LNCAP (cell line): ENCODE results near the gene FSCN2.

Source experiments
- TF ChIP-seq, protein P1 (sequence below): fragments of 450-650 bp; IDR thresholded peaks from 2 replicates; pipeline ENCODE4 v1.5.1; 2017; ENCODE audit warnings: mild to moderate bottlenecking

The FSCN2 gene

GRCh38 chr17:81566461-81567126 lies 38.4 kb downstream of the FSCN2 start:
- TF ChIP-seq, protein P1, sequence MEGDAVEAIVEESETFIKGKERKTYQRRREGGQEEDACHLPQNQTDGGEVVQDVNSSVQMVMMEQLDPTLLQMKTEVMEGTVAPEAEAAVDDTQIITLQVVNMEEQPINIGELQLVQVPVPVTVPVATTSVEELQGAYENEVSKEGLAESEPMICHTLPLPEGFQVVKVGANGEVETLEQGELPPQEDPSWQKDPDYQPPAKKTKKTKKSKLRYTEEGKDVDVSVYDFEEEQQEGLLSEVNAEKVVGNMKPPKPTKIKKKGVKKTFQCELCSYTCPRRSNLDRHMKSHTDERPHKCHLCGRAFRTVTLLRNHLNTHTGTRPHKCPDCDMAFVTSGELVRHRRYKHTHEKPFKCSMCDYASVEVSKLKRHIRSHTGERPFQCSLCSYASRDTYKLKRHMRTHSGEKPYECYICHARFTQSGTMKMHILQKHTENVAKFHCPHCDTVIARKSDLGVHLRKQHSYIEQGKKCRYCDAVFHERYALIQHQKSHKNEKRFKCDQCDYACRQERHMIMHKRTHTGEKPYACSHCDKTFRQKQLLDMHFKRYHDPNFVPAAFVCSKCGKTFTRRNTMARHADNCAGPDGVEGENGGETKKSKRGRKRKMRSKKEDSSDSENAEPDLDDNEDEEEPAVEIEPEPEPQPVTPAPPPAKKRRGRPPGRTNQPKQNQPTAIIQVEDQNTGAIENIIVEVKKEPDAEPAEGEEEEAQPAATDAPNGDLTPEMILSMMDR = no peak

GRCh38 chr17:81567191-81567590 lies 39.0 kb downstream of the FSCN2 start:
- TF ChIP-seq, protein P1 = no peak

- TF ChIP-seq, protein P1 = no peak
Measured at GRCh38 chr17:81568416-81568815, 40.2 kb downstream of the FSCN2 start.

GRCh38 chr17:81569986-81570514 lies 41.9 kb downstream of the FSCN2 start:
- TF ChIP-seq, protein P1 = no peak

GRCh38 chr17:81570964-81571363 lies 42.8 kb downstream of the FSCN2 start:
- TF ChIP-seq, protein P1 = no peak

DNA sequence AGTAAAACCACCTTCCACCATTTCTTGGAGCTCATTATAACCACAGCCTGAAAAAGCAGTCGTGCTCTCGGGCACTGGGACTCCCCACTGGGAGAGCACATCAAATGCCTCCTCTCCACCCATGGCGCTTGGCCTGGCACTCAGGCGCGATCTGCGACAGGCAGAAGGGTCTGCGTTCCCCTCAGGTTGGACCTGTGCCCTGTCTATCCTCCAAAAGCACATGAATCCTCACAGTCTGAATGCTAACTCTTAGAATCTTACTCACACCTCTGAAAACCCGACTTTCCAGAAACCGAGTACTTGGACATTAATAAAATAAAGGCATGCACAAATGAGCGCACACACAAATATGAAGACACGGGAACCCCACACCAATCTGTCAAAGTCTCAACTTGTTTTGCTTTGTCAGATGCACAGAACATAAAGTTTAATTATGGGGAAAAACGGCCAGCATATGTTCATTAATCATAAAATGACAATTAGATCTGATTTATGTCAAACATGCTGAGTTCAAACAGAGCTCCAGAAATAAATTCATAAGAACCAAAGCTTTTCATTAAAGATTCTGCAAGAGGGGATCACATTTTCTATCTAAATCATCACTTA lies 44.5 kb downstream of the FSCN2 start:
- TF ChIP-seq, protein P1 = no peak

DNA sequence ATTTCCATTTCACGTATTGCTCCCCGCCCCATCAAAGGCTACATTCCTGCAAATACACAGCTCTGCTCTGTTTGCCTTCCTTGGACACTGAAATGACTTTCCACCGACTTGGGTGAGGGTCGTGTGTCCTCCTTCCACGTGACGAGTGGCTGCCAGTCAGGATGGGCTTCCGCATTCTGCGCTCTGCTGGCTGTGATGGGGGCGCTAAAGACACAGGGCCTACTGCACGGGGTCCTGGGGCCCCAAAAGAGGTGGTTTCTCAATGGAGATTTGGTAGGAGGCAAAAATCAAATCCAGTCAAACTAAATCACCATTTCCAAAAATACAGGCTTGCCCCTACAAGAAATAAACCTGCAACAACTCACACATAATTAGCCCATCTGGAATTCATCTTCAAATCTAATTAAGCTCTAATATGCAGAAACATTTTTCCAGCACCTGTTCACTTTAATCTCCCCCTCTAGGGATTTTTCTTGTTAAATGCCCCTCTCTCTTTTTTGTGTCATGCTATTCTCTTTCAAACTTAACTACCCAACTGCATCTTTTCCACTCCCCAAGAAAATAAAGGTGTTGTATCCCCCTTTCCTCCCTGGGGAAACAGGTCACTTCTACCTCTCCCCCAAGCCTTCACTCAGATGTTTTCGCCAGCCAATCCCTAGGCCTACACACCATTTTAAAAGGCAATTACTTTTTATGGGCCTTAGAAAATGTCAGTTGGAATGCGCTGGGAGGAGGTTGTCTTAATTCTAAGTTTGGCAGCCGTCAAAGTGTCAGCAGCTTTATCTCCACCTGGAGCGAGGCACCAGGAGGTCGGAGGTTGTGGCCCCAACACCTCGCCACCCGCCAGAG lies 45.8 kb downstream of the FSCN2 start:
- TF ChIP-seq, protein P1 = no peak
